ACHN (cell line): ENCODE results near the gene PPARD.
"Not testable (repeated sequence)": the region's sequence is repeated elsewhere in the genome, so short reads cannot be mapped to it uniquely, and the experiment has no call there.

Experiments
- DNase-seq: peaks from one replicate; pipeline ENCODE4 v3.0.0-alpha.2; 2015
- in situ Hi-C: cut with HindIII; loops from 2 replicates; pipeline ENCODE4 v1.10.0; 2017; ENCODE audit warnings: low sequenced_read_pairs, low pct_ligation_motif_present, low pct_unique_long_range_greater_than_20kb

The PPARD gene

DNA sequence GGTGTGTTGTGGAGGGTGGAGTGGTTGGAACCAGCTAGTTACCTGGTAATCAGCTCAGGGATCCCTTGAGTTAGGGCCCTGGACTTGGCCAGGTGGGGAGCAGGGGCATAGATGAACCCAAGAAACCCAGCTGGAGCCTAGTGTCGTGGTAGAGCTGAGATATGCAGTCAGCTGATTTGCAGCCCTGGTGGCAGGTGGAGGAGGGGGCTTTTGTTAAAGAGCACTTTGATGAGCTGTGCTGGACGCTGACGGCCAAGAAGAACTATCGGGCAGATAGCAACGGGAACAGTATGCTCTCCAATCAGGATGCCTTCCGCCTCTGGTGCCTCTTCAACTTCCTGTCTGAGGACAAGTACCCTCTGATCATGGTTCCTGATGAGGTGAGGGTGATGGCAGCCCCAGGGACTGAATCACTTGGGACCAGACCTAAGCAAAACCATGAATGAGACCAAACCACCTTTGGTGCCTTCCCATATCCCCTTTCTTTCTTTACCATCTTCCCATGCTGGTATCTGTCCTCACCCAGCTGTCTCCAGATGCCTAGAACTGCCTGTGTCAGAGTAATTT is 32.0 kb upstream of the PPARD start:
- in situ Hi-C loops, result no loop called here
- DNase-seq, result no peak

DNA sequence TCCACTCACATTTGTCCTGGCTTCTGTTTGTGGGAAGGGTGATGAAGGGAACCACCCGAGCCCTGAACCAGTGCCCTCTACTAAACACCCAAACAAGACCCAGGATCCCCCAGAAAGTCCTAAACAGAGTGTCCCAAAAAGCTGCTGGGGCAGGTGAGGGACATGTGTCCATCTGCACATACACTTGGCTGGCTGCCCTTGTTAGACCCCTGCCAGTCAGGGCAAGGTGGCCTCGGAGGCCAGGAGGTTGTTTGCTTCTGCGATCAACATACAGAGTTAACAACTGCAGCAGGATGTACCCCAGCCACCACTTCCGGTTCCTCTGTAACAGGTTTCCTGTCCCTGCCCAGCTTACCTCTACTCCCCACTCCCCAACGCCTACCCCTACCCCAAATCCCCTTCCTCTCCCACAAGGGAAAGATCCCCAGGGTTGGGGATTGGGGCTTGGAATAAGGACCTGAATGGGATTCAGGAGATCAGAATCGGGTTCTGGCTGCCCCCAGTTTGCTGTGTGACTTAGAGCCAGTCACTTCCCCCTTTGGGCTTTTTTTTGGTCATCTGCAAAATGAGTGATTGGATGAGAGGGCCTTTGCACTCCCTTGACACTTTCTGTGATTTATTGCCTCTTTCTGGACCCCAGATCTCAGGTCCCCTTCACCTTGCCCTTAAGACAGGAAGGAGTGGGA is 30.8 kb upstream of the PPARD start:
- in situ Hi-C loops, result no loop called here
- DNase-seq, result no peak

DNA sequence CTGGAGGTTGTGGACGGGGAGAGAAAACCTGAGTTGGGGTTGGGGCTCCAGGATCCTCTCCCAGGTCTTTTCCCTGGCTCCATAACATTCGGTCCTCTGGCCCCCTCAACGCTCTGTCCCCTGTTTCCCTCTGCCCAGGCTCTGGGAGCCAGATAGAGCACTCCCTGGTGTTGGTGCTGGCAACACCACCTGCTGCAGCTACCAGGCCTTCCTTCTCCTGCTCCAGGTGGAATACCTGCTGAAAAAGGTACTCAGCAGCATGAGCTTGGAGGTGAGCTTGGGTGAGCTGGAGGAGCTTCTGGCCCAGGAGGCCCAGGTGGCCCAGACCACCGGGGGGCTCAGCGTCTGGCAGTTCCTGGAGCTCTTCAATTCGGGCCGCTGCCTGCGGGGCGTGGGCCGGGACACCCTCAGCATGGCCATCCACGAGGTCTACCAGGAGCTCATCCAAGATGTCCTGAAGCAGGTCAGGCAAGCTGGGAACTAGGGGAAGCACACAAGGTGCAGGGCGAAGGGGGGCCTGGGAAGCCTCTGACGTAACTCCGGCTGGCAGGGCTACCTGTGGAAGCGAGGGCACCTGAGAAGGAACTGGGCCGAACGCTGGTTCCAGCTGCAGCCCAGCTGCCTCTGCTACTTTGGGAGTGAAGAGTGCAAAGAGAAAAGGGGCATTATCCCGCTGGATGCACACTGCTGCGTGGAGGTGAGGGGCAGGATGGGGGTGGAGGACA is 30.1 kb upstream of the PPARD start:
- in situ Hi-C loops, result no loop called here
- no peak for DNase-seq

DNA sequence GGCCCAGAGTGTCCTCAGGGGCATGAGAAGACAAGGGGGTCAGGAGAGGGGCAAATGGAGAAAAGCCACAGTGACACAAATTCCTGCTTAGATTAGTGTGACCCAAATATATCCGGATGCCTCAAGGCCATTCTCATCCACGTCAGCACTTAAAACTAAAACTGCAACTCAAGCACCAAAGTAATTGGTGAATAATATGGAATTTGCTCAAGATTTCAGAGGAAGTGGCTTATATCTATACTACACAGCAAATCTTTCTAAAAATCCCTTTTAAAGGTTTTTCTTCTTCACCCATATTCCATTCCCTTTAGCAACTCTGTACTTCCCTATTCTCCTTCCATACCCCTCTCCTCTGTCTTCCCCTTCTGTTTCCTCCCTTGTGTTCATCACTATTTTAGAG is 29.6 kb upstream of the PPARD start:
- in situ Hi-C loops, result no loop called here
- no peak for DNase-seq

DNA sequence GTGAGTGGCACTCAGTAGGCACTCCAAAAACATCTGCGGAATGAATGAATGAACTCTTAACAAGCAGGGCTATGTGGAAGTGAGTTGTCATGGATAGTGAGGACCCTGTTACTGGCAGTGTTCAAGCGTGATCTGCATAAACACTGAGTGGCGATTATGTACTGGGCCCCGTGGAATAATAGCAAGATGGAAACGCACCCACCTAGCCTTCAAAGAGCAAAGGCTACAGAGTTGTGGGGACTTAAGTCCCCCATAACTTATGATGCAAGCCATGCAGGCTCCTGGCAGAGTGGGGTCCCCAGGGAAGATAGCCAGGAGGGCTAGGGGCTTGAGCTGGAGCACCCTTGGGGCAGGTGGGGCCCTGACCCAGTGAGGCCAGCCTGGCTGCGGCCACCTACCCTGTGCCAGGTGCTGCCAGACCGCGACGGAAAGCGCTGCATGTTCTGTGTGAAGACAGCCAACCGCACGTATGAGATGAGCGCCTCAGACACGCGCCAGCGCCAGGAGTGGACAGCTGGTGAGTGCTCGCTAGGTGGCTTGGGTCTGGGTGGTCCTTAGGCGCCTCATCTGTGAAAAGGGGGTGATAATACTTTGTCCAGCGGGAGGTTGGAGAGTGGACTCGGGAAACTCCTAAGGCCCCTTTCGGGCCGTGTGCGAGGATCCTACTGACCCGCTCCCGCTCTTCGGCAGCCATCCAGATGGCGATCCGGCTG is 24.7 kb upstream of the PPARD start:
- no peak for DNase-seq
- in situ Hi-C loops, result no loop called here

DNA sequence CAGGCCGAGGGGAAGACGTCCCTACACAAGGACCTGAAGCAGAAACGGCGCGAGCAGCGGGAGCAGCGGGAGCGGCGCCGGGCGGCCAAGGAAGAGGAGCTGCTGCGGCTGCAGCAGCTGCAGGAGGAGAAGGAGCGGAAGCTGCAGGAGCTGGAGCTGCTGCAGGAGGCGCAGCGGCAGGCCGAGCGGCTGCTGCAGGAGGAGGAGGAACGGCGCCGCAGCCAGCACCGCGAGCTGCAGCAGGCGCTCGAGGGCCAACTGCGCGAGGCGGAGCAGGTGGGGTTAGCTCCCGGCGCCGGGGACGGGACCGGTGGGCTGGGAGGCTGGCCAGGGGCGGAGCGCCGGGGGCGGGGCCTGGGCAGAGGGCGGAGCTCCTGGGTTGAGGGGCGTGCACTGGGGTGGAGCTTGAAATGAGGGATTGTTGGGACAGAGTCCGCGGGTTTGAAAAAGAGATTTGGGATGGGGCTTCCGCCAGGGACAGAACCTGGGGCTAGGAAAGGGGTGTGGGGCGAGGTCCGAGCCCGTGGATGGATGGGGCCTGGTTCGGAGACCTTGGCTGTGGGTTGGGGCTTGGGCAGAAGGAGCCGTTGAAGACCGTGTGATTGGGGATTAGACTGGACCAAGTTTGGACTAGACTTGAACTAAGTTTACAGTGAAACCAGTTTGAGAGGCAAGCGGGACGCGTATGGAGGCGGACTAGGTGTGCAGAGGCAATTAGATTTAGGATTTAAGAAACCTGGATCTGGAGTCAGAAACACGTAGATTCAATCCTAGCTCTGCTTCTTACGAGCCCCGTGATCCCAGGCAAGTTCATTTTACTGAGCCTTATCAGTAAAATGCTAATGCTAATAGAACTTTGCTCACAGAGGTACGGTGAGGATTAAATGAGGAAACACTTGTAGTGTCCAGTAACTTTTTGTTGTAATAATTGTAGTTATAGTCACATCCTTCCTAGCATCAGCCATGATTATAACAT is 23.9 kb upstream of the PPARD start:
- in situ Hi-C loops, result no loop called here
- DNase-seq, result peak; percentile 78

GRCh38 chr6:35319346-35320030 is 22.9 kb upstream of the PPARD start:
- in situ Hi-C loops, result no loop called here
- DNase-seq, result no peak

DNA sequence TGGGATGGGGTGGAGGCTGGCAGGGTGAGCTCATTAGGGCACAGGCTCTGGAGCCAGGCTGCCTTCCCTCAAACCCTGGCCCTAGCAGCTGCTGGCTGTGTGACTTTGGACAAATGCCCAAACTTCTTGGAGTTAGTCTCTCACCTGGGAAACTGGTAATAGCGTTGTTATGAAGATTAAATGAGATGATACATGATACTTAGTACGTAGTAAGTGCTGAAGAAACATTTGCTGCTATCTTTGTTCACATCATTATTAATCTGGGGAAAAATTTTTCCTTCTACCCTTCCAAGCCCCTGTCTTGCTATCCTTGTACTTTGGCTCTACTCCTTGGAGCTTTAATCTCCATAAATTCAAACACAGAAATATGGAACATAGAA is 22.3 kb upstream of the PPARD start:
- in situ Hi-C loops, result no loop called here
- DNase-seq, result no peak

DNA sequence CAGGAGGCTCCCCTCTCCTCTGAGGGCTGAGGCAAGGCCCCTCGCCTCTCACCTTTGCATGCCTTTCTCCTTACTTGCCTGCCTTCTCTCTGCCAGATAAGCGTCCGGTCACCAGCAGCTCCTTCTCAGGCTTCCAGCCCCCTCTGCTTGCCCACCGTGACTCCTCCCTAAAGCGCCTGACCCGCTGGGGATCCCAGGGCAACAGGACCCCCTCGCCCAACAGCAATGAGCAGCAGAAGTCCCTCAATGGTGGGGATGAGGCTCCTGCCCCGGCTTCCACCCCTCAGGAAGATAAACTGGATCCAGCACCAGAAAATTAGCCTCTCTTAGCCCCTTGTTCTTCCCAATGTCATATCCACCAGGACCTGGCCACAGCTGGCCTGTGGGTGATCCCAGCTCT is 21.3 kb upstream of the PPARD start:
- DNase-seq, result no peak
- in situ Hi-C loops, result no loop called here

GRCh38 chr6:35327349-35328027 is 14.9 kb upstream of the PPARD start:
- in situ Hi-C loops, result loop anchor here (25.0 kb wide), 1 partner anchor 110 kb away; no protein-coding TSS in a partner anchor
- peak; percentile 55 for DNase-seq

DNA sequence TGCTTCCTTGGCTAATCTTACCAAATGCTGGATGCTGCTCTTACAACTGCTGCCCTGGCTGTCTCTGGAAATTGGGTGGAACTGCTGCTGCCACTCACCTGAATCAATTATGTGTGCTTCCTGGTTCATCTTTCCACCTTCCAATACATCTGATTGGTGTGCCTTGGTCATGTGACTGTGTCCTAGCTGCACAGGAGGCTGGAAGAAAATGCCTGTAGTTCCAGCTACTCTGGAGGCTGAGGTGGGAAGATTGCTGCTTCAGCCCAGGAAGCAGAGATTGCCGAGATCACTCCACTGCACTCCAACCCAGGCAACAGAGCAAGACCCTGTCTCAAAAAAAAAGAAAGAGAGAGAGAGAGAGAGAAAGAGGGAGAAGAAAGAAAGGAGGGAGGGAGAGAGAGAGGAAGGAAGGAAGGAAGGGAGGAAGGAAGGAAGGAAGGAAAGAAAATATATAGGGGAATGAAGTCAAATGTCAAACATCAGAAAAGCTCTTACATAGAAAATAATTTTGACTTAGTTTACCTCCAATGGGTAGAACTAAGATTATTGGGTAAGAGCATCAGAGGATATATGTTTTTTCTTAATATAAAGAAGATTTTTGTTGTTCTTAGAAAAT is 14.1 kb upstream of the PPARD start:
- no peak for DNase-seq
- in situ Hi-C loops, result loop anchor here (25.0 kb wide), 1 partner anchor 109 kb away; no protein-coding TSS in a partner anchor

DNA sequence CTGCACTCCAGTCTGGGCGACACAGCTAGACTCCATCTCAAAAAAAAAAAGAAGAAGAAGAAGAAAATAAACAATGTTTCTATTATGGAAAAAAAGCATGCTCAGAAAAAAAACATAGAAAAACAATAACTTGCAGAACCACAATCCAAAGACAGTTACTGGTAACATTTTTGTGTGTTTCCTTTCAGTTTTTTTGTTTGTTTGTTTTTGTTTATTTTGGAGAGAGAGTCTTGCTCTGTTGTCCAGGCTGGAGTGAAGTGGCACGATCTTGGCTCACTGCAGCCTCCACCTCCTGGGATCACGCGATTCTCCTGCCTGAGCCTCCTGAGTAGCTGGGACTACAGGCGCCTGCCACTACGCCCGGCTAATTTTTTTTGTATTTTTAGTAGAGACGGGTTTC is 13.4 kb upstream of the PPARD start:
- in situ Hi-C loops, result loop anchor here (25.0 kb wide), 1 partner anchor 108 kb away; no protein-coding TSS in a partner anchor
- DNase-seq, result not testable (repeated sequence)

DNA sequence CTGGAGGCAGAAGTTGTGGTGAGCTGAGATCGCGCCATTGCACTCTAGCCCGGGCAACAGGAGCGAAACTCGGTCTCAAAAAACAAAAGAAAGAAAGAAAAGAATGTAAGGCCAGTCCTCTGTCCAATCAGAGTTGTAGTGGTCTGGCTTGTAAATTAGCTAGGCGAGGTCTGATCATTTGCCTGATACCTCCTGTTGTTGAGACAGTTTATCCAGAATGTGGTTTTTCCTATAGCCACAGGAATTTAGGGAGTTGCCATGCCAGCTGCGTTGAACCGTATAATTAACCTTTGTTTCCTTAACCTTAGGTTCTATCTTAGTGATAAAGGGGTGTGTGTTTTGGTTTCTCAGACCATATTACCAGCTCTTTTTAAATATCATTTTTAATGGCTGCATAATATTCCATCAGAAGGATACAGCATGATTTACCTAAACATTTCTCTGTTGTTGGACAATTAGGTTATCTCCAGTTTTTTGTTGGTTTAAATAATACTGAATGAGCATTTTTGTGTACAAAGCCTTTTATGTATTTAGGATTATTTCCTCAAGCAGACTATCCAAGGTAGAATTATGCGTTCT is 11.7 kb upstream of the PPARD start:
- in situ Hi-C loops, result loop anchor here (25.0 kb wide), 1 partner anchor 107 kb away; no protein-coding TSS in a partner anchor
- DNase-seq, result no peak

DNA sequence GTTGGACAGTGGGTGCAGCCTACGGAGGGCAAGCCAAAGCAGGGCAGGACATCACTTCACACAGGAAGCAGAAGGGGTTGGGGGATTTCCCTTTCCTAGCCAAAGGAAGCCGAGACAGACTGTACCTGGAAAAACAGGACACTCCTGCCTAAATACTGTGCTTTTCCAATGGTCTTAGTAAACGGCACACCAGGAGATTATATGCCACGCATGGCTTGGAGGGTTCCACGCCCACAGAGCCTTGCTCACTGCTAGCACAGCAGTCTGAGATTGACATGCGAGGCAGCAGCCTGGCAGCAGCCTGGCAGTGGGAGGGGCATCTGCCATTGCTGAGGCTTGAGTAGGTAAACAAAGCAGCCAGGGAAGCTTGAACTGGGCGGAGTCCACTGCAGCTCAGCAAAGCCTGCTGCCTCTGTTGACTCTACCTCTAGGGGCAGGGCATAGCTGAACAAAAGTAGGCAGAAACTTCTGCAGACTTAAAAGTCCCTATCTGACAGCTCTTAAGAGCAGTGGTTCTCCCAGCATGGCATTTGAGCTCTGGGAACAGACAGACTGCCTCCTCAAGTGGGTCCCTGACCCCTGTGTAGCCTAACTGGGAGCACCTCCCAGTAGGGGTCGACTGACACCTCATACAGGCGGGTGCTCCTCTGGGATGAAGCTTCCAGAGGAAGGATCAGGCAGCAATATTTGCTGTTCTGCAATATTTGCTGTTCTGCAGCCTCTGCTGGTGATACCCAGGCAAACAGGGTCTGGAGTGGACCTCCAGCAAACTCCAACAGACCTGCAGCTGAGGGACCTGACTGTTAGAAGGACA is 10.1 kb upstream of the PPARD start:
- in situ Hi-C loops, result loop anchor here (25.0 kb wide), 1 partner anchor 105 kb away; no protein-coding TSS in a partner anchor
- peak; percentile 78 for DNase-seq

DNA sequence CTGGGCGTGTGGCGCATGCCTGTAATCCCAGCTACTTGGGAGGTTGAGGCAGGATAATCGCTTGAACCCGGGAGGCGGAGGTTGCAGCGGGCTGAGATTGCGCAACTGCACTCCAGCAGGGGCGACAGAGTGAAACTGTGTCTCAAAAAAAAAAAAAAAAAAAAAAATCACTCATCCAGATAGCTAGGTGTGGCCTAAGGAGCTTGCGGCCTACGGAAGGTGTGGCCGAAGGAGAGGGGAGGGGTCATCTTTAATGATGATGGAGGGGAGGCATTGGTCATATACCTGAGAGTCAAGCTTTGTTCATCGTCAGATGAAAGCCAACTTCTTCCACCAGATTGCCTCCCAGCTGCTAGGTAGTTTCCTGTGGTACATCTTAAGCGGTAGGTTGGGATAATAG is 801 bp upstream of the PPARD start:
- in situ Hi-C loops, result loop anchor here (25.0 kb wide), 1 partner anchor 96 kb away; no protein-coding TSS in a partner anchor
- DNase-seq, result no peak
